Measurements from ENCODE around the gene IL22RA2. TPM values are rescaled to one million over a fixed set of nuclear protein-coding genes. Genes with fewer than 3 reads are reported as not detected.

Gene IL22RA2
- total and polyA plus RNA-seq, 2 of the 13 experiments (the other 11 are each of a cell fraction or from before 2014, with no cell fraction given), result not detected

DNA sequence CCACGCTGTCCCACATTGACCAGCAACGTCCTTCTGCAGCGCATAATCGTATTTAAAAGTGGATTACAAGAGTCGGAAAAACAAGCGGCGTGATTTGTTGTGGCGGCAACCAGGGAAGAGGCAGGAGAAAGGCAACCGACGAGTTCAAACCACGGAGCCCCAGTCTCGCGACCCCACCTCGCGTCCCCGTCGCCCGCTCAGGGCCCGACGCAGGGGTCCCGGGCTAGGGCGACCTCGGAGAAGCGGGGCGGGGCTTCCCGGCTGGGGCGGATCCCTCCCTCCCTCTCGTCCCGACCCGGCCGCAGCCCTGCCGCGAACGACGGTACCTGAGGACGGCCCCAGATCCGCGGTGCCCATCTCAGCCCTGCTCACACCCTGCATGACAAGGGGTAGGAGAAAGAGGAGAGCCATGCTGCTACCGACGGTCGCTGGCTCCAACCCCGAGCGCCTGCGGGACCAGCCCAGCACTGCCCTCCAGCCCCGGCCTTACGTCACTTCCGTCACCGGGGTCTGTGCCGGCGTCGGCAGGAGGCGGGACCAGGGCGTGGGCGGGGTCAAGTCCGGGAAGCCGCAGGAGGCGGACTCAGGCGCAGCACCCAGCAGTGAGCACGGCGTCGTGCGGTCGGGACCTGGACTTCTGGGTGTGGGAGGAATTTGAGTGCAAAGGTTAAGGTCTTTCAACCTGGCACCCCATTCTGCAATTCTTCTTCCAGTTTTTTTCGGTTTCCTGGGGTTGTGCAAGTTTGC is 45.6 kb upstream of the IL22RA2 start, which contains the start of gene IFNGR1 (continued):
- TF ChIP-seq, protein P1, sequence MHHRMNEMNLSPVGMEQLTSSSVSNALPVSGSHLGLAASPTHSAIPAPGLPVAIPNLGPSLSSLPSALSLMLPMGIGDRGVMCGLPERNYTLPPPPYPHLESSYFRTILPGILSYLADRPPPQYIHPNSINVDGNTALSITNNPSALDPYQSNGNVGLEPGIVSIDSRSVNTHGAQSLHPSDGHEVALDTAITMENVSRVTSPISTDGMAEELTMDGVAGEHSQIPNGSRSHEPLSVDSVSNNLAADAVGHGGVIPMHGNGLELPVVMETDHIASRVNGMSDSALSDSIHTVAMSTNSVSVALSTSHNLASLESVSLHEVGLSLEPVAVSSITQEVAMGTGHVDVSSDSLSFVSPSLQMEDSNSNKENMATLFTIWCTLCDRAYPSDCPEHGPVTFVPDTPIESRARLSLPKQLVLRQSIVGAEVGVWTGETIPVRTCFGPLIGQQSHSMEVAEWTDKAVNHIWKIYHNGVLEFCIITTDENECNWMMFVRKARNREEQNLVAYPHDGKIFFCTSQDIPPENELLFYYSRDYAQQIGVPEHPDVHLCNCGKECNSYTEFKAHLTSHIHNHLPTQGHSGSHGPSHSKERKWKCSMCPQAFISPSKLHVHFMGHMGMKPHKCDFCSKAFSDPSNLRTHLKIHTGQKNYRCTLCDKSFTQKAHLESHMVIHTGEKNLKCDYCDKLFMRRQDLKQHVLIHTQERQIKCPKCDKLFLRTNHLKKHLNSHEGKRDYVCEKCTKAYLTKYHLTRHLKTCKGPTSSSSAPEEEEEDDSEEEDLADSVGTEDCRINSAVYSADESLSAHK (CRISPR knock-in tag; IDR thresholded peaks at IDR 0.05; ENCODE audit: borderline replicate concordance), result 0 out of 2 replicates have a peak, but pooled peaks have one; percentile 30
- peak; percentile 96 for TF ChIP-seq ZNF878 (CRISPR knock-in tag; IDR thresholded peaks at IDR 0.05)
- peak; percentile 86; the same call in 1 of the 2 replicates for TF ChIP-seq YEATS2 (CRISPR knock-in tag; IDR thresholded peaks at IDR 0.05; ENCODE audit: borderline replicate concordance)
- TF ChIP-seq HDAC2 (CRISPR knock-in tag; IDR thresholded peaks at IDR 0.05), result peak; percentile 83
- no peak for TF ChIP-seq ZNF841 (CRISPR knock-in tag; IDR thresholded peaks at IDR 0.05; ENCODE audit: borderline replicate concordance)
- TF ChIP-seq, protein P2, sequence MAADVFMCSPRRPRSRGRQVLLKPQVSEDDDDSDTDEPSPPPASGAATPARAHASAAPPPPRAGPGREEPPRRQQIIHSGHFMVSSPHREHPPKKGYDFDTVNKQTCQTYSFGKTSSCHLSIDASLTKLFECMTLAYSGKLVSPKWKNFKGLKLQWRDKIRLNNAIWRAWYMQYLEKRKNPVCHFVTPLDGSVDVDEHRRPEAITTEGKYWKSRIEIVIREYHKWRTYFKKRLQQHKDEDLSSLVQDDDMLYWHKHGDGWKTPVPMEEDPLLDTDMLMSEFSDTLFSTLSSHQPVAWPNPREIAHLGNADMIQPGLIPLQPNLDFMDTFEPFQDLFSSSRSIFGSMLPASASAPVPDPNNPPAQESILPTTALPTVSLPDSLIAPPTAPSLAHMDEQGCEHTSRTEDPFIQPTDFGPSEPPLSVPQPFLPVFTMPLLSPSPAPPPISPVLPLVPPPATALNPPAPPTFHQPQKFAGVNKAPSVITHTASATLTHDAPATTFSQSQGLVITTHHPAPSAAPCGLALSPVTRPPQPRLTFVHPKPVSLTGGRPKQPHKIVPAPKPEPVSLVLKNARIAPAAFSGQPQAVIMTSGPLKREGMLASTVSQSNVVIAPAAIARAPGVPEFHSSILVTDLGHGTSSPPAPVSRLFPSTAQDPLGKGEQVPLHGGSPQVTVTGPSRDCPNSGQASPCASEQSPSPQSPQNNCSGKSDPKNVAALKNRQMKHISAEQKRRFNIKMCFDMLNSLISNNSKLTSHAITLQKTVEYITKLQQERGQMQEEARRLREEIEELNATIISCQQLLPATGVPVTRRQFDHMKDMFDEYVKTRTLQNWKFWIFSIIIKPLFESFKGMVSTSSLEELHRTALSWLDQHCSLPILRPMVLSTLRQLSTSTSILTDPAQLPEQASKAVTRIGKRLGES (CRISPR knock-in tag; IDR thresholded peaks at IDR 0.05; ENCODE audit: borderline replicate concordance), result peak; percentile 72; the same call in 1 of the 2 replicates
- TF ChIP-seq, protein P3, sequence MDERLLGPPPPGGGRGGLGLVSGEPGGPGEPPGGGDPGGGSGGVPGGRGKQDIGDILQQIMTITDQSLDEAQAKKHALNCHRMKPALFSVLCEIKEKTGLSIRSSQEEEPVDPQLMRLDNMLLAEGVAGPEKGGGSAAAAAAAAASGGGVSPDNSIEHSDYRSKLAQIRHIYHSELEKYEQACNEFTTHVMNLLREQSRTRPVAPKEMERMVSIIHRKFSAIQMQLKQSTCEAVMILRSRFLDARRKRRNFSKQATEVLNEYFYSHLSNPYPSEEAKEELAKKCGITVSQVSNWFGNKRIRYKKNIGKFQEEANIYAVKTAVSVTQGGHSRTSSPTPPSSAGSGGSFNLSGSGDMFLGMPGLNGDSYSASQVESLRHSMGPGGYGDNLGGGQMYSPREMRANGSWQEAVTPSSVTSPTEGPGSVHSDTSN (CRISPR knock-in tag; IDR thresholded peaks at IDR 0.05), result peak; percentile 41; the same call in 1 of the 2 replicates
- TF ChIP-seq, protein P4, sequence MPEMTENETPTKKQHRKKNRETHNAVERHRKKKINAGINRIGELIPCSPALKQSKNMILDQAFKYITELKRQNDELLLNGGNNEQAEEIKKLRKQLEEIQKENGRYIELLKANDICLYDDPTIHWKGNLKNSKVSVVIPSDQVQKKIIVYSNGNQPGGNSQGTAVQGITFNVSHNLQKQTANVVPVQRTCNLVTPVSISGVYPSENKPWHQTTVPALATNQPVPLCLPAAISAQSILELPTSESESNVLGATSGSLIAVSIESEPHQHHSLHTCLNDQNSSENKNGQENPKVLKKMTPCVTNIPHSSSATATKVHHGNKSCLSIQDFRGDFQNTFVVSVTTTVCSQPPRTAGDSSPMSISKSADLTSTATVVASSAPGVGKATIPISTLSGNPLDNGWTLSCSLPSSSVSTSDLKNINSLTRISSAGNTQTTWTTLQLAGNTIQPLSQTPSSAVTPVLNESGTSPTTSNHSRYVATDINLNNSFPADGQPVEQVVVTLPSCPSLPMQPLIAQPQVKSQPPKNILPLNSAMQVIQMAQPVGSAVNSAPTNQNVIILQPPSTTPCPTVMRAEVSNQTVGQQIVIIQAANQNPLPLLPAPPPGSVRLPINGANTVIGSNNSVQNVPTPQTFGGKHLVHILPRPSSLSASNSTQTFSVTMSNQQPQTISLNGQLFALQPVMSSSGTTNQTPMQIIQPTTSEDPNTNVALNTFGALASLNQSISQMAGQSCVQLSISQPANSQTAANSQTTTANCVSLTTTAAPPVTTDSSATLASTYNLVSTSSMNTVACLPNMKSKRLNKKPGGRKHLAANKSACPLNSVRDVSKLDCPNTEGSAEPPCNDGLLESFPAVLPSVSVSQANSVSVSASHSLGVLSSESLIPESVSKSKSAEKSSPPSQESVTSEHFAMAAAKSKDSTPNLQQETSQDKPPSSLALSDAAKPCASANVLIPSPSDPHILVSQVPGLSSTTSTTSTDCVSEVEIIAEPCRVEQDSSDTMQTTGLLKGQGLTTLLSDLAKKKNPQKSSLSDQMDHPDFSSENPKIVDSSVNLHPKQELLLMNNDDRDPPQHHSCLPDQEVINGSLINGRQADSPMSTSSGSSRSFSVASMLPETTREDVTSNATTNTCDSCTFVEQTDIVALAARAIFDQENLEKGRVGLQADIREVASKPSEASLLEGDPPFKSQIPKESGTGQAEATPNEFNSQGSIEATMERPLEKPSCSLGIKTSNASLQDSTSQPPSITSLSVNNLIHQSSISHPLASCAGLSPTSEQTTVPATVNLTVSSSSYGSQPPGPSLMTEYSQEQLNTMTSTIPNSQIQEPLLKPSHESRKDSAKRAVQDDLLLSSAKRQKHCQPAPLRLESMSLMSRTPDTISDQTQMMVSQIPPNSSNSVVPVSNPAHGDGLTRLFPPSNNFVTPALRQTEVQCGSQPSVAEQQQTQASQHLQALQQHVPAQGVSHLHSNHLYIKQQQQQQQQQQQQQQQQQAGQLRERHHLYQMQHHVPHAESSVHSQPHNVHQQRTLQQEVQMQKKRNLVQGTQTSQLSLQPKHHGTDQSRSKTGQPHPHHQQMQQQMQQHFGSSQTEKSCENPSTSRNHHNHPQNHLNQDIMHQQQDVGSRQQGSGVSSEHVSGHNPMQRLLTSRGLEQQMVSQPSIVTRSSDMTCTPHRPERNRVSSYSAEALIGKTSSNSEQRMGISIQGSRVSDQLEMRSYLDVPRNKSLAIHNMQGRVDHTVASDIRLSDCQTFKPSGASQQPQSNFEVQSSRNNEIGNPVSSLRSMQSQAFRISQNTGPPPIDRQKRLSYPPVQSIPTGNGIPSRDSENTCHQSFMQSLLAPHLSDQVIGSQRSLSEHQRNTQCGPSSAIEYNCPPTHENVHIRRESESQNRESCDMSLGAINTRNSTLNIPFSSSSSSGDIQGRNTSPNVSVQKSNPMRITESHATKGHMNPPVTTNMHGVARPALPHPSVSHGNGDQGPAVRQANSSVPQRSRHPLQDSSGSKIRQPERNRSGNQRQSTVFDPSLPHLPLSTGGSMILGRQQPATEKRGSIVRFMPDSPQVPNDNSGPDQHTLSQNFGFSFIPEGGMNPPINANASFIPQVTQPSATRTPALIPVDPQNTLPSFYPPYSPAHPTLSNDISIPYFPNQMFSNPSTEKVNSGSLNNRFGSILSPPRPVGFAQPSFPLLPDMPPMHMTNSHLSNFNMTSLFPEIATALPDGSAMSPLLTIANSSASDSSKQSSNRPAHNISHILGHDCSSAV (CRISPR knock-in tag; IDR thresholded peaks at IDR 0.05; ENCODE audit: borderline replicate concordance), result no peak

Data from HepG2 (cell line).